Esophagus squamous epithelium (tissue), 5 donors: ENCODE measurements around the gene NOP9. TPM values are rescaled to one million over a fixed set of nuclear protein-coding genes. Genes with fewer than 3 reads are reported as not detected.
A peak's percentile ranks its signal among the peaks of the same experiment; 100 is the strongest.

Source experiments
- DNase-seq: peaks from one replicate; lab custom pipeline; 2025; lab: John Stamatoyannopoulos, UW
- H3K27ac ChIP-seq, 4 donors: fragments of 200-600 bp; sonication (generic); one replicate each; pipeline ENCODE4 v1.5.1; 2016 to 2019; ENCODE audit warnings: mild to moderate bottlenecking in 1 of 4
- H3K27me3 ChIP-seq, 4 donors: fragments of 200-600 bp; sonication (generic); 1 replicate in 3 of 4; 2 replicates in 1 of 4; pipeline versions ENCODE4 v1.5.1 to v1.6.0; 2017 to 2021; ENCODE audit warnings: antibody characterized with exemption in 1 of 4
- H3K36me3 ChIP-seq, 3 donors: fragments of 200-600 bp; sonication (generic); one replicate each; pipeline ENCODE4 v1.5.1; 2016 to 2019
- H3K4me1 ChIP-seq, 3 donors: fragments of 200-600 bp; sonication (generic); one replicate each; pipeline ENCODE4 v1.5.1; 2017 to 2019
- H3K4me3 ChIP-seq, 4 donors: fragments of 200-600 bp; sonication (generic); 1 replicate in 3 of 4; 2 replicates in 1 of 4; pipeline ENCODE4 v1.5.1; 2016 to 2019; ENCODE audit warnings: mild to moderate bottlenecking in 2 of 4, moderate library complexity in 1 of 4
- H3K9me3 ChIP-seq, 3 donors: fragments of 200-600 bp; sonication (generic); one replicate each; pipeline ENCODE4 v1.5.1; 2016 to 2019
- CTCF ChIP-seq, 6 experiments: fragments of 450-650 bp in 4 of 6; fragments of 200-600 bp in 2 of 6; sonication (generic) in 2 of 6; IDR thresholded peaks; one replicate each; pipeline ENCODE4 v1.5.1; 2016 to 2019; ENCODE audit warnings: antibody characterized with exemption in 6 of 6, mild to moderate bottlenecking in 4 of 6, moderate library complexity in 4 of 6
- POLR2A ChIP-seq, 4 donors: fragments of 450-650 bp; IDR thresholded peaks; one replicate each; pipeline ENCODE4 v1.6.1; 2017; ENCODE audit warnings: antibody characterized with exemption in 4 of 4, mild to moderate bottlenecking in 4 of 4, moderate library complexity in 3 of 4
- WGBS, 2 donors: methylation state at CpG; one replicate each; pipeline ENCODE4 v1.1.5; 2018; 5-methylcytosine and 5-hydroxymethylcytosine counted together
- intact Hi-C: fragments of 100-400 bp; cut with DNase I; formaldehyde crosslinking; loops from one replicate; pipeline ENCODE4 v1.15.0; 2022
- total RNA-seq, 4 donors: library from RNA; depleted of rRNA; stranded (reverse); fragments of >200 nt; gene quantifications; one replicate each; pipeline ENCODE4 v1.1.0, GENCODE V29; 2016
- donor health status: DM: yes; HTN: yes; CAD: no.

NOP9 gene
- total RNA-seq, 4 donors from 2014 or later: 18.0 to 29.8 (median 25.0) TPM

- 38 to 39% methylated on average over 2 to 6 of the region's 7 CpGs for WGBS, 2 donors
- Histone ChIP-seq H3K9me3 (no peaks in the 10 kb centered on the region), H3K4me3 (peak overlapping the region; percentile 60 to 92 (median 87)), H3K36me3 (peaks cover 16 to 64% (median 18%) of the 10 kb centered on the region in 3 donors), H3K27me3 (no peaks in the 10 kb centered on the region), H3K27ac (peak overlapping the region; percentile 94 to 97 (median 96)), H3K4me1 (peaks cover 20 to 59% (median 25%) of the 10 kb centered on the region in 3 donors)
- intact Hi-C loops: loop anchor here (2.0 kb wide), 1 partner anchor 56 kb away; the partner anchor contains the start of gene TINF2
- TF ChIP-seq POLR2A (IDR thresholded peaks at IDR 0.05) (no peak), CTCF (IDR thresholded peaks at IDR 0.05) (no peak)
- no peak for DNase-seq
Measured at GRCh38 chr14:24298892-24299254, 777 bp upstream of the NOP9 start.

GRCh38 chr14:24300326-24300980 lies 803 bp downstream of the NOP9 start:
- DNase-seq: no peak
- H3K36me3 ChIP-seq: peaks cover 16 to 64% (median 33%) of the 10 kb centered on the region in 3 donors
- peaks cover 20 to 59% (median 25%) of the 10 kb centered on the region in 3 donors for H3K4me1 ChIP-seq
- H3K27me3 ChIP-seq: no peaks in the 10 kb centered on the region
- peak overlapping the region; percentile 94 to 97 (median 96) for H3K27ac ChIP-seq
- WGBS, 2 donors: 21 to 30% methylated on average over 11 to 14 of the region's 16 CpGs
- intact Hi-C loops: no loop called here
- H3K9me3 ChIP-seq: no peaks in the 10 kb centered on the region
- H3K4me3 ChIP-seq: peak overlapping the region; percentile 60 to 92 (median 87)
- TF ChIP-seq CTCF (IDR thresholded peaks at IDR 0.05): no peak
- no peak for TF ChIP-seq POLR2A (IDR thresholded peaks at IDR 0.05)

GRCh38 chr14:24304019-24304387 lies 4.4 kb downstream of the NOP9 start:
- intact Hi-C loops: no loop called here
- Histone ChIP-seq H3K27ac (no peak overlapping the region), H3K36me3 (peaks cover 11 to 74% (median 44%) of the 10 kb centered on the region in 3 donors), H3K9me3 (no peaks in the 10 kb centered on the region), H3K4me1 (peaks cover 23 to 45% (median 25%) of the 10 kb centered on the region in 3 donors), H3K4me3 (no peak overlapping the region), H3K27me3 (no peaks in the 10 kb centered on the region)
- 93 to 95% methylated on average over 7 to 11 of the region's 11 CpGs for WGBS, 2 donors
- no peak for DNase-seq
- TF ChIP-seq CTCF (IDR thresholded peaks at IDR 0.05) (no peak), POLR2A (IDR thresholded peaks at IDR 0.05) (no peak)

- Histone ChIP-seq H3K4me1 (peaks cover 37 to 50% (median 38%) of the 10 kb centered on the region in 3 donors), H3K4me3 (no peak overlapping the region), H3K27ac (no peak overlapping the region), H3K27me3 (no peaks in the 10 kb centered on the region), H3K9me3 (no peaks in the 10 kb centered on the region), H3K36me3 (peaks cover 7 to 59% (median 39%) of the 10 kb centered on the region in 3 donors)
- WGBS, 2 donors: 55 to 80% methylated on average over 3 to 11 of the region's 11 CpGs
- TF ChIP-seq CTCF (IDR thresholded peaks at IDR 0.05) (no peak), POLR2A (IDR thresholded peaks at IDR 0.05) (no peak)
- DNase-seq: no peak
- intact Hi-C loops: no loop called here
Measured at GRCh38 chr14:24307156-24307574, 7.5 kb downstream of the NOP9 start.

GRCh38 chr14:24307575-24308341 lies 8.1 kb downstream of the NOP9 start, which contains the start of gene CIDEB:
Gene CIDEB (minus strand): TSS chr14:24307977. CDS start chr14:24307858, 119 bp downstream.
- Histone ChIP-seq H3K27ac (peak within 1 kb of the TSS; percentile 92 to 97 (median 95)), H3K36me3 (peaks cover 1 to 53% (median 34%) of the 10 kb centered on the region in 3 donors), H3K27me3 (no peaks in the 10 kb centered on the region), H3K4me1 (peaks cover 43 to 54% (median 44%) of the 10 kb centered on the region in 3 donors), H3K4me3 (no peak within 1 kb of the TSS), H3K9me3 (no peaks in the 10 kb centered on the region)
- 57 to 58% methylated on average over 6 of the region's 6 CpGs for whole genome bisulfite sequencing, 2 donors
- TF ChIP-seq CTCF (IDR thresholded peaks at IDR 0.05) (peak; percentile 80 to 94 (median 85)), POLR2A (IDR thresholded peaks at IDR 0.05) (no peak)
- intact Hi-C loops: no loop called here
- no peak for DNase-seq
